Endometrial microvascular endothelial cells (primary cell): ENCODE results near the gene ERC1. TPM values are rescaled to one million over a fixed set of nuclear protein-coding genes. Genes with fewer than 3 reads are reported as not detected.
"Not testable (repeated sequence)": the region's sequence is repeated elsewhere in the genome, so short reads cannot be mapped to it uniquely, and the experiment has no call there.

Experiments
- in situ Hi-C: cut with HindIII; loops from 2 replicates; pipeline ENCODE4 v1.10.0; 2017; ENCODE audit warnings: low sequenced_read_pairs, low pct_unique_long_range_greater_than_20kb; ENCODE audit errors: inconsistent ontology term
- total RNA-seq: library from RNA; depleted of rRNA; stranded (reverse); fragments of >200 nt; gene quantifications from one replicate; pipeline ENCODE4 v1.2.3, GENCODE V29; 2015; ENCODE audit errors: inconsistent ontology term

Gene ERC1
- total RNA-seq, 1 donor from 2014 or later, result 13.1 TPM

GRCh38 chr12:977156-977555 lies 13.9 kb upstream of the ERC1 start:
- in situ Hi-C loops, result no loop called here

- in situ Hi-C loops, result no loop called here
Observed at GRCh38 chr12:979349-979748, 11.7 kb upstream of the ERC1 start.

DNA sequence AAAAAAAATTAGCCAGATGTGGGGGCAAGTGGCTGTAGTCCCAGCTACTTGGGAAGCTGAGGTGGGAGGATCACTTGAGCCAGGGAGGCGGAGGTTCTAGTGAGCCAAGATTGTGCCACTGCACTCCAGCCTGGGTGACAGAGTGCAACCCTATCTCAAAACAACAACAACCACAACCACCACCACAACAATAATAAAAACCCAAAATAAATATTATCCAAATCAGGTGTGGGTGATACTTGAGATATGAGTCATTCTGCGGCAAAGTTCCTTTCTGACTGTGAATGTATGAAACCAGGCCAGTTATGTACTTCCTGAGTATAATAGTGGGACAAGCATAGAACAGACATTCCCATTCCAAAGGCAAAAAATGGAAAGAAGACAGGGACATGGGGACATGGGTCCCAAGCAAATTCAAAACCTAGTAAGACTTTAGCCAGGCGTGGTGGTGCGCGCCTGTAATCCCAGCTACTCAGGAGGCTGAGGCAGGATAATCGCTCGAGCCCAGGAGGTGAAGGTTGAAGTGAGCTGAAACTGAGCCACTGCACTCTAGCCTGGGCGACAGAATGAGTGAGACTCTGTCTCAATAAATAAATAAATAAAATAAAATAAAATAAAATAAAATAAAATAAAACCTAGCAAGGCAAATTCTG lies 9.7 kb upstream of the ERC1 start:
- in situ Hi-C loops, result no loop called here

GRCh38 chr12:981961-982360 lies 9.1 kb upstream of the ERC1 start:
- in situ Hi-C loops, result no loop called here

GRCh38 chr12:988646-989045 lies 2.4 kb upstream of the ERC1 start:
- in situ Hi-C loops, result no loop called here

DNA sequence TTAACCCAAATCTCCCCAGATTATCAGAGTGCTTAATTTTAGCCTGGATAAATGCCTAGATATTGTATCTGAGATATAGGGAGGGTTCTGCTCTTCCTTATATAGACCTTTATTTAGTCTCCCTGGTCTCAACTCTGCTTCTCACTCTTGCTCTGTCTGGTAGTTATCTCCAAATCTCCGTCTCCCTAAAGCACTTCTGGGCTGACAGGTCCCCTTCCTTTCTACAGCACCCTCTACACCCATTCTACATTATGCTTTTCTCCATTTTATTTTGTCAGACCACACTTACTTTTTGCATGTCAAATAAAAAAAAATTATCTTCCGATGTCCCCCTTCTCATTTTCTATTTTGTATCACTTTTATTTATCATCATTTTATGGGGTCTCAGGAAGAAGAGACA lies 2.0 kb upstream of the ERC1 start:
- in situ Hi-C loops, result no loop called here

GRCh38 chr12:989751-990660 lies 1.0 kb upstream of the ERC1 start:
- in situ Hi-C loops, result no loop called here

- in situ Hi-C loops, result no loop called here
Observed at GRCh38 chr12:991350-992333, 619 bp downstream of the ERC1 start.

DNA sequence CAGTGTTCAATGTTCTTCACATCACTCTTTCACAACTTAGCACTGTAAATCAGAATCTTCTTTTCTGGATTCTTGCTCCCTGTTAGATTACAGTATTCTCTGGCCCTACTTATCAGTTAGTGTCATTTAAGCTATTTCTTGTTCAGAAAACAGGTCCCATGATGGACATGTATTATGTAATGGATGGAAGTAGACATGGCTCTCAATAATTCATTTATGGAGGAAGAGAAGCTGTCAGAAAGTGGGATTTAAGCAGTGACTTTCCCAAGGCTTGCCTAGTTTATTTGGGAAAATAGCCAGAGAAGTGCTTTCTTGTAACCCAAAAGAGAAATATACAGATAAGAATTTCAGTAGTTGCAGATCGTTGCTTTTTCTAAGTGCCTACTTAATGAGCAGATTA lies 1.6 kb downstream of the ERC1 start:
- in situ Hi-C loops, result no loop called here

- in situ Hi-C loops, result no loop called here
Observed at GRCh38 chr12:996881-997280, 5.9 kb downstream of the ERC1 start.

GRCh38 chr12:997505-997904 lies 6.5 kb downstream of the ERC1 start:
- in situ Hi-C loops, result no loop called here

DNA sequence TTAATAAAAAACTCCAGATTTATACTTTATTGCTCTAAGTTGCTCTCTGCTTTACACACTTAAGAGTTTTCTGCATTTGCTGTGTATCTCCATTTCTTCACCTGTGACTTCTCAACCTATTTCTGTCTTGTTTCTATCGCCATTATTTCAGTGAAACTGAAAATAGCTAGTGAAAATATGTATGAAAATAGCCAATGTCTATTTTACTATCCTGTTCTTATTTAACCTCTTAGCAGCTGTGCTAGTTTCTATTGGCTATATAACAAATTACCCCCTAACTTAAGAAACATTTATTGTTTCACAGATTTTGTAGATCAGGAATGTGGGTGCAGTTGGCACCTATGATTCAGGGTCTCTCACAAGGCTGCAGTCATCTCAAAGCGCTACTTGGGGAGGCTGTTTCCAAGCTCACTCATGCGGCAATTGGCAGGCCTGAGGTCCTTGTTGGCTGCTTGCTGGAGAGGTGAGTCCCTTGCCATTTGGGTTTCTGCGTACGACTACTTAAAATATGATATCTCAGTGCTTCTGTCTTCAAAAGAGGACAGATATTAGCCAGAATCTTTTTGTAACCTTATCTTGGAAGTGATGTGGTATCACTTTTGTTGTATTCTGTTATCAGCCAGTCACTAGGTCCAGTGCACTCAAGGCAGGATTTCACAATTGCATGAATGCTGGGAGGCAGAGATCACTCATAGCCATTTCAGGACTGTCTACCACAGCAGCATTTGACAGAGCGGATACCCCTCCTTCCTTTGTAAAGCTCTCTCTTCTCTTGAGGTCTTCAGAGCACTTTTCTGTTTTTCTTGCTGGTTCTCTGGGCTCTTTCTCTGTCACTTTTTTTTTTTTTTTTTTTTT lies 7.2 kb downstream of the ERC1 start:
- in situ Hi-C loops, result no loop called here

- in situ Hi-C loops, result not testable (repeated sequence)
Observed at GRCh38 chr12:999736-1000135, 8.7 kb downstream of the ERC1 start.

GRCh38 chr12:1001507-1001906 lies 10.5 kb downstream of the ERC1 start:
- in situ Hi-C loops, result no loop called here

DNA sequence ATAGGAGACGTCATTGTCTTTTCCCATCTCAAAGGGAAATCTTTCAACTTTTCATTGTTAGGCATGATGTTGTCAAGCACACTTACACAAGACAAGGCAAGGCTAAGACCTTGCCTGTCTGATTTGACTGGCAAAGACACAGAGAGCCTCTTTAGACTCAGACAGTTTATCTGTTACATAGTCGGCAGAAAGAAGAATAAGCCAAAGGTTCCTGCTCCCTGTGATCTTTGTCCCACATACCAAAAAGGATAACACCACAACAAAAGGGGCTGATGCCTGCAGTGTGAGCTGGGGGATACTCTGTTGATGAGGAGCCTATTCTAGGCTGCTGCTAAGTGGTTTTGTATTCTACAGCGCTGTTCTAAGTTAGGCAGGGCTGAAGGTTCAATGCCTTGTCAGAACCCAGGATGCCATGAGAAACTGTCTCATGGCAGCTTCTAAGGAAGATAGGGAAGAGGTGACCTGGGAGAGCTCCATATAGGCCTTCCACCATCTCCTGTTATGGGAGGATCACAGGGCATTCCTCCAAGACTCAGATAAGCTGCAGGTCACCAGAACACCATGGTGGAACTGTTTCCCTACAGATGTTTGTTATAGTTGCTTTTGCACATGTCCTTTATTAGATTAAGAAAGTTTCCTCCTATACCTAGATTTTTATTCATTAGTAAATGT lies 12.7 kb downstream of the ERC1 start:
- in situ Hi-C loops, result no loop called here

GRCh38 chr12:1006255-1006654 lies 15.2 kb downstream of the ERC1 start:
- in situ Hi-C loops, result no loop called here

DNA sequence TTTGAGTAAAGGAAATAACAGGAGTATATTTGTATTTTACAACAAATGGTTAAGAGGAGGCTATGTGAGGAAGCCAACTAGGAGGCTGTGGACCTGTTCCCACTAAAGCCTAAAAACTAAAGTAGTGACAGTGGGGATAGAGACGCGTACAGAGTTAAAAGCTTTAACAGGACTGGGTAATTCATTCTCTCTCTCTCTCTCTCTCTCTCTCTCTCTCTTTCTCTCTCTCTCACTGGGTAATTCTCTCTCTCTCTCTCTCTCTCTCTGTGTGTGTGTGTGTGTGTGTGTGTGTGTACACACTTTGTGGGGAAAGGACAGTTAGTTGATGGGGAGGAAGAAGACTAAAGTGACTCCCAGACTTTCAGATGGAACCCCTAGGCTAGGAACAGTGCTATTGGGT lies 16.3 kb downstream of the ERC1 start:
- in situ Hi-C loops, result no loop called here

- in situ Hi-C loops, result no loop called here
Observed at GRCh38 chr12:1007994-1008393, 17.0 kb downstream of the ERC1 start.
